NCI-H1417 (cell line): ENCODE measurements around the gene KSR2.

Experiments
- DNase-seq, 3 experiments: peaks; one replicate each; lab custom pipeline; 2025; lab: John Stamatoyannopoulos, UW

Gene KSR2

GRCh38 chr12:117404203-117404853 is 564.5 kb downstream of the KSR2 start:
- DNase-seq, result no peak

GRCh38 chr12:117403586-117404139 is 565.1 kb downstream of the KSR2 start:
- DNase-seq, result no peak
